Colonic mucosa (tissue), 4 donors: ENCODE measurements around the gene MTM1. TPM values are rescaled to one million over a fixed set of nuclear protein-coding genes. Genes with fewer than 3 reads are reported as not detected.

Experiments used
- DNase-seq: peaks from one replicate; pipeline ENCODE4 v3.0.0-alpha.2; 2020
- H3K27ac ChIP-seq: fragments of 200-600 bp; one replicate; pipeline ENCODE4 v1.8.0; 2021
- H3K27me3 ChIP-seq: fragments of 200-600 bp; one replicate; pipeline ENCODE4 v1.8.0; 2021
- H3K36me3 ChIP-seq: fragments of 200-600 bp; one replicate; pipeline ENCODE4 v1.8.0; 2021
- H3K4me1 ChIP-seq: fragments of 200-600 bp; one replicate; pipeline ENCODE4 v1.8.0; 2021; ENCODE audit warnings: mild to moderate bottlenecking
- H3K4me3 ChIP-seq: fragments of 200-600 bp; one replicate; pipeline ENCODE4 v1.8.0; 2021
- H3K9ac ChIP-seq, 2 donors: one replicate each; pipeline ENCODE4 v1.7.0; 2013; ENCODE audit warnings: control low read depth in 2 of 2, low read depth in 2 of 2, low read length in 2 of 2
- H3K9me3 ChIP-seq: fragments of 200-600 bp; one replicate; pipeline ENCODE4 v1.8.0; 2021
- CTCF ChIP-seq: fragments of 200-600 bp; IDR thresholded peaks from one replicate; pipeline ENCODE4 v1.8.0; 2022; ENCODE audit warnings: antibody characterized with exemption, mild to moderate bottlenecking
- intact Hi-C: fragments of 100-400 bp; cut with DNase I; formaldehyde crosslinking; loops from one replicate; pipeline ENCODE4 v1.14.1; 2022
- total RNA-seq, 2 donors: library from RNA; stranded (reverse); fragmentation: NEBNext Ultra II Directional in 1 of 2; extraction: Animal tissue kit (Norgen Biotek cat#: 25700) in 1 of 2; gene quantifications; one replicate each; pipeline ENCODE4 v1.2.1, GENCODE V29; 2021
- donor health status: healthy.
- donor health status: DM: no; HTN: no; CAD: no.
- donor health status: DM: no; HTN: no; CAD: no.

Gene MTM1
- total RNA-seq, 2 donors from 2014 or later = 36.8 to 61.3 TPM

GRCh38 chrX:150625875-150626274, 57.5 kb downstream of the MTM1 start:
- Histone ChIP-seq H3K9ac (no peak overlapping the region), H3K27ac (no peak overlapping the region), H3K36me3 (no peaks in the 10 kb centered on the region), H3K4me1 (no peaks in the 10 kb centered on the region), H3K27me3 (no peaks in the 10 kb centered on the region), H3K9me3 (no peaks in the 10 kb centered on the region), H3K4me3 (no peak overlapping the region)
- intact Hi-C loops = no loop called here
- no peak for TF ChIP-seq CTCF
- DNase-seq = no peak

- intact Hi-C loops = no loop called here
- Histone ChIP-seq H3K9me3 (no peaks in the 10 kb centered on the region), H3K27ac (no peak overlapping the region), H3K4me3 (no peak overlapping the region), H3K9ac (no peak overlapping the region), H3K27me3 (no peaks in the 10 kb centered on the region), H3K36me3 (no peaks in the 10 kb centered on the region), H3K4me1 (no peaks in the 10 kb centered on the region)
- DNase-seq = no peak
- TF ChIP-seq CTCF = no peak
Measured at GRCh38 chrX:150627957-150628356, 59.5 kb downstream of the MTM1 start.

- no peak overlapping the region for H3K27ac ChIP-seq
- H3K9me3 ChIP-seq = no peaks in the 10 kb centered on the region
- no peaks in the 10 kb centered on the region for H3K27me3 ChIP-seq
- no peaks in the 10 kb centered on the region for H3K36me3 ChIP-seq
- DNase-seq = no peak
- H3K4me1 ChIP-seq = no peaks in the 10 kb centered on the region
- no peak overlapping the region for H3K9ac ChIP-seq
- intact Hi-C loops = no loop called here
- H3K4me3 ChIP-seq = no peak overlapping the region
- no peak for TF ChIP-seq CTCF
Measured at GRCh38 chrX:150635952-150636351, 67.5 kb downstream of the MTM1 start.

- Histone ChIP-seq H3K9me3 (no peaks in the 10 kb centered on the region), H3K27ac (no peak overlapping the region), H3K4me3 (no peak overlapping the region), H3K36me3 (peaks cover 4% of the 10 kb centered on the region), H3K27me3 (no peaks in the 10 kb centered on the region), H3K4me1 (no peaks in the 10 kb centered on the region), H3K9ac (no peak overlapping the region)
- DNase-seq = no peak
- intact Hi-C loops = no loop called here
- TF ChIP-seq CTCF = no peak
Measured at GRCh38 chrX:150642423-150642822, 74.0 kb downstream of the MTM1 start.

GRCh38 chrX:150643271-150643670, 74.8 kb downstream of the MTM1 start:
- Histone ChIP-seq H3K4me3 (no peak overlapping the region), H3K9ac (no peak overlapping the region), H3K9me3 (no peaks in the 10 kb centered on the region), H3K27me3 (no peaks in the 10 kb centered on the region), H3K36me3 (peaks cover 4% of the 10 kb centered on the region), H3K4me1 (no peaks in the 10 kb centered on the region), H3K27ac (no peak overlapping the region)
- DNase-seq = no peak
- TF ChIP-seq CTCF = no peak
- intact Hi-C loops = no loop called here

GRCh38 chrX:150643958-150644357, 75.5 kb downstream of the MTM1 start:
- Histone ChIP-seq H3K36me3 (peaks cover 4% of the 10 kb centered on the region), H3K4me1 (no peaks in the 10 kb centered on the region), H3K9ac (no peak overlapping the region), H3K27me3 (no peaks in the 10 kb centered on the region), H3K9me3 (no peaks in the 10 kb centered on the region), H3K4me3 (no peak overlapping the region), H3K27ac (no peak overlapping the region)
- no peak for DNase-seq
- intact Hi-C loops = no loop called here
- no peak for TF ChIP-seq CTCF
